Stimulated activated CD4-positive, alpha-beta T cell treated with anti-CD3 and anti-CD28 coated beads, Interleukin-12 subunit alpha, Interleukin-12 subunit beta, amount 100 ng/mL, for 48 hours (primary cell): ENCODE data around the gene SMNDC1.
"Not testable (repeated sequence)": the region's sequence is repeated elsewhere in the genome, so short reads cannot be mapped to it uniquely, and the experiment has no call there.

Experiments used
- DNase-seq, 3 donors: peaks; one replicate each; pipeline ENCODE4 v3.0.0-alpha.2; 2020; ENCODE audit warnings: low read depth in 2 of 3, low spot score in 1 of 3

Gene SMNDC1

GRCh38 chr10:110252151-110252550 lies 52.6 kb downstream of the SMNDC1 start:
- DNase-seq = no peak

GRCh38 chr10:110251392-110251791 lies 53.3 kb downstream of the SMNDC1 start:
- not testable (repeated sequence) for DNase-seq

- DNase-seq = not testable (repeated sequence)
These were observed 55.2 kb downstream of the SMNDC1 start for GRCh38 chr10:110249489-110249888.

- DNase-seq = not testable (repeated sequence)
These were observed 56.9 kb downstream of the SMNDC1 start for GRCh38 chr10:110247833-110248232.

- no peak for DNase-seq
These were observed 60.2 kb downstream of the SMNDC1 start for GRCh38 chr10:110244550-110244949.

- DNase-seq = no peak
These were observed 62.2 kb downstream of the SMNDC1 start for GRCh38 chr10:110242511-110242910.

- no peak for DNase-seq
These were observed 62.9 kb downstream of the SMNDC1 start for GRCh38 chr10:110241841-110242240.

- no peak for DNase-seq
These were observed 63.3 kb downstream of the SMNDC1 start for GRCh38 chr10:110241407-110241806.
